Esophagus muscularis mucosa (tissue), 4 donors: ENCODE data around the gene PCP4. TPM values are rescaled to one million over a fixed set of nuclear protein-coding genes. Genes with fewer than 3 reads are reported as not detected.

ENCODE experiments used
- DNase-seq: peaks from one replicate; pipeline ENCODE4 v3.0.0-alpha.2; 2017; ENCODE audit errors: extremely low spot score
- H3K27ac ChIP-seq, 4 donors: fragments of 200-600 bp; sonication (generic); replicated peaks in 1 of 4; 1 replicate in 3 of 4; 2 replicates in 1 of 4; pipeline ENCODE4 v1.5.1; 2016 to 2019; ENCODE audit warnings: mild to moderate bottlenecking in 1 of 4
- H3K27me3 ChIP-seq, 4 donors: fragments of 200-600 bp; sonication (generic); one replicate each; pipeline versions ENCODE4 v1.5.1 to v1.6.0; 2016 to 2019
- H3K36me3 ChIP-seq, 4 donors: fragments of 200-600 bp; sonication (generic); one replicate each; pipeline ENCODE4 v1.5.1; 2016 to 2019
- H3K4me1 ChIP-seq, 4 donors: fragments of 200-600 bp; sonication (generic); one replicate each; pipeline ENCODE4 v1.5.1; 2016 to 2019
- H3K4me3 ChIP-seq, 4 donors: fragments of 200-600 bp; sonication (generic); 1 replicate in 2 of 4; 2 replicates in 2 of 4; pipeline ENCODE4 v1.5.1; 2016 to 2019; ENCODE audit warnings: mild to moderate bottlenecking in 4 of 4, moderate library complexity in 1 of 4
- H3K9me3 ChIP-seq, 4 donors: fragments of 200-600 bp; sonication (generic); 1 replicate in 3 of 4; 2 replicates in 1 of 4; pipeline ENCODE4 v1.5.1; 2016 to 2019
- EP300 ChIP-seq: sonication (generic); formaldehyde crosslinking; IDR thresholded peaks from one replicate; pipeline ENCODE4 v1.6.1; 2017; ENCODE audit warnings: antibody characterized with exemption
- POLR2A ChIP-seq: fragments of 450-650 bp; IDR thresholded peaks from one replicate; pipeline ENCODE4 v1.6.1; 2017; ENCODE audit warnings: antibody characterized with exemption, moderate library complexity, mild to moderate bottlenecking, low read depth
- POLR2AphosphoS5 ChIP-seq, 2 donors: sonication (generic); formaldehyde crosslinking; IDR thresholded peaks; one replicate each; pipeline ENCODE4 v1.6.1; 2017; ENCODE audit warnings: antibody characterized with exemption in 2 of 2
- WGBS: methylation state at CpG from one replicate; pipeline ENCODE4 v1.1.5; 2018; 5-methylcytosine and 5-hydroxymethylcytosine counted together
- intact Hi-C: fragments of 100-400 bp; cut with DNase I; formaldehyde crosslinking; loops from one replicate; pipeline ENCODE4 v1.15.1; 2023
- total RNA-seq, 4 donors: library from RNA; depleted of rRNA; stranded (reverse); fragments of >200 nt; gene quantifications; one replicate each; pipeline versions ENCODE4 v1.1.0 to v1.2.1, GENCODE V29; 2016
- TF ChIP-seq, protein P1 (sequence below), 3 experiments: fragments of 200-600 bp in 2 of 3; fragments of 450-650 bp in 1 of 3; sonication (generic) in 2 of 3; IDR thresholded peaks; one replicate each; pipeline ENCODE4 v1.5.1; 2017 to 2019; ENCODE audit warnings: antibody characterized with exemption in 3 of 3, mild to moderate bottlenecking in 2 of 3, moderate library complexity in 1 of 3

PCP4 gene
- total RNA-seq, 4 donors from 2014 or later, result 82.0 to 172 (median 125) TPM

DNA sequence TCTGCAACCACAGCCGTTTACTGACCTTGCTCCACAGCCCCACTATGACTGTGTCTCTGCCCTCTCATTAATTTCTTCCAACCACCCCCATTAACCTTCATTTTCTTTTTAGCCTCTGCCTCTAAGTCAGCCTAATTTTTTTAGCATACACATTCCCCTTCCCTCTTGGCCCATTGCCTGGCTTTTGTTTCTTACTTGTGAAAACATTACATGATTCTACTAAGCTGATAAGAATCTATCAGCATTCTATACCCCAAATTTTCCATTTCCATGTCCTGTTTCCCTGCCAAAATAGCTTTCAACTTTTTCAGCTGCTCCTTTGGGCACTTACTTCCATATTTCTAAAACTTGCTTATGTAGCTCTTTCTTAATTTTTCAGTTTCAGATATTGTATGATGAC, 79.8 kb downstream of the PCP4 start:
- WGBS, result 69% methylated on average over 1 of the region's 1 CpG
- DNase-seq, result no peak
- Histone ChIP-seq H3K4me1 (peaks cover 0 to 18% (median 1%) of the 10 kb centered on the region in 4 donors), H3K36me3 (no peaks in the 10 kb centered on the region), H3K27ac (no peak overlapping the region), H3K9me3 (peaks cover 0 to 3% (median 0%) of the 10 kb centered on the region in 4 donors), H3K4me3 (no peak overlapping the region), H3K27me3 (no peaks in the 10 kb centered on the region)
- no peak for TF ChIP-seq POLR2A
- TF ChIP-seq EP300, result no peak
- TF ChIP-seq POLR2AphosphoS5 (IDR thresholded peaks at IDR 0.05), result no peak
- TF ChIP-seq, protein P1, sequence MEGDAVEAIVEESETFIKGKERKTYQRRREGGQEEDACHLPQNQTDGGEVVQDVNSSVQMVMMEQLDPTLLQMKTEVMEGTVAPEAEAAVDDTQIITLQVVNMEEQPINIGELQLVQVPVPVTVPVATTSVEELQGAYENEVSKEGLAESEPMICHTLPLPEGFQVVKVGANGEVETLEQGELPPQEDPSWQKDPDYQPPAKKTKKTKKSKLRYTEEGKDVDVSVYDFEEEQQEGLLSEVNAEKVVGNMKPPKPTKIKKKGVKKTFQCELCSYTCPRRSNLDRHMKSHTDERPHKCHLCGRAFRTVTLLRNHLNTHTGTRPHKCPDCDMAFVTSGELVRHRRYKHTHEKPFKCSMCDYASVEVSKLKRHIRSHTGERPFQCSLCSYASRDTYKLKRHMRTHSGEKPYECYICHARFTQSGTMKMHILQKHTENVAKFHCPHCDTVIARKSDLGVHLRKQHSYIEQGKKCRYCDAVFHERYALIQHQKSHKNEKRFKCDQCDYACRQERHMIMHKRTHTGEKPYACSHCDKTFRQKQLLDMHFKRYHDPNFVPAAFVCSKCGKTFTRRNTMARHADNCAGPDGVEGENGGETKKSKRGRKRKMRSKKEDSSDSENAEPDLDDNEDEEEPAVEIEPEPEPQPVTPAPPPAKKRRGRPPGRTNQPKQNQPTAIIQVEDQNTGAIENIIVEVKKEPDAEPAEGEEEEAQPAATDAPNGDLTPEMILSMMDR (IDR thresholded peaks at IDR 0.05), result no peak
- intact Hi-C loops, result no loop called here

DNA sequence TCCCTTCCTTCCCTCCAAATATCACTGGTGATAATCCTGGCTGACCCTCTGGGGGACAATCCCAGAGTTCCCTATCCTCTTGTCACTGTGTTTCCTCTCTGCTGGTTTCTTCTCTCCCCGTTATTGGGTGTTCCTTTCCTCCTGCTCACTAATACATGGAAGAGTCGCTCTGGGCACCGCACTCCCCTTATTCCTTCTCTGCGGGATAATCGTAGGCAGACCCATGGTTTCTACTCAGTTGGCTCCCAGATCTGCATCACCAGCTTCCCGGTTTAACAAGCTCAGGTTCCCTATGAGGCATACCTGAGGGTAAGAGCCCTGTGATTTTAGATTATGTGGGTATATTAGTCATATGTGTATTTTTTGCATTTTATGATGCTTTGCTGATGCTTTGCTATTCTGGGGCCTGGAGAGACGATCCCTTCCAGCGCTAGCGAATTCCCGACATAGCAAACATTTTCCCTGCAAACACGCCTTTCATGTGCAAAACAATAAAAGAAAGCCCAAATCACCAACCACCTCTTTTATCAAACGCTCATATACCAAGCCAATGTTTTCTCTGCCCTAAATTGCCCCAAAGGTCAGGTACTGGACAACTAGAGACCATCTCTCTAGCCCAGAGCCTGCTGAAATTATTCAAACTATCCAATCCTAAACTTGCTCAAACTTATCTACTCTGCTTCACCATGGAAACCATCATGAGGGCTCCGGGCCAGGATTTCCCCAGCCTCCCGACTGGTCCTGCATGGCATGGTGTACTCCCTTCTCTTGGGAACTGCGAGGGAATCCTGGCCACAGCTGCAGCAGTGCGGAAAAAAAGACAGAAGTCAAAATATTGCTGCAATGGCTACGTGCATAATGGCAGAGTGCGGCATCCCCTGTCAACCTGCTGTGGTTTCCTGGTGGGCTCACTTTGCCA, 84.2 kb downstream of the PCP4 start:
- no peaks in the 10 kb centered on the region for H3K9me3 ChIP-seq
- peaks cover 0 to 39% (median 18%) of the 10 kb centered on the region in 4 donors for H3K4me1 ChIP-seq
- intact Hi-C loops, result loop anchor here (10.0 kb wide), 1 partner anchor 93 kb away; no protein-coding TSS in a partner anchor
- H3K4me3 ChIP-seq, result no peak overlapping the region
- H3K36me3 ChIP-seq, result no peaks in the 10 kb centered on the region
- TF ChIP-seq POLR2A (no peak), POLR2AphosphoS5 (IDR thresholded peaks at IDR 0.05) (no peak), EP300 (no peak)
- TF ChIP-seq, protein P1 (IDR thresholded peaks at IDR 0.05), result no peak
- DNase-seq, result no peak
- 78% methylated on average over 17 of the region's 18 CpGs for WGBS
- H3K27me3 ChIP-seq, result no peaks in the 10 kb centered on the region
- peak overlapping the region in 2 of 4 donors; percentile 1 to 44 for H3K27ac ChIP-seq

DNA sequence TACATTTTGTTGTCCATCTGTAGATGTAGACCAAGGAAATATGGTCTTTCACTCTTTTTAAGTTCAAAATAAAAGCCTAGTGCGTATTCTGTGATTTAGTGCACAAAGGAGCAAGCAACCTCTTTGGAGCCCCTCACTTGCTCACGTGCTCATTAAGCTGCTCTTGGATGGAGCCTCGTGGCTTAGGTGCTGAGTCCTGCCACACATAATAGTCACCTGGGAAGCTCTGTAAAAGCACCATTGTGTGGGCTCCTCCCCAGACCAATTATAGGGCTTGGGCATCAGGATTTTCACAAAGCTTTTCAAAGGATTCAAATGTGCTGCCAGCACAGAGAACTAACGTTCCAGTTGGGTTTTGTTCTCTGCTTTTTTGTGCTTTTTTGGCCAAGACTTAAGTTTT, 85.0 kb downstream of the PCP4 start:
- Histone ChIP-seq H3K4me1 (peaks cover 0 to 43% (median 24%) of the 10 kb centered on the region in 4 donors), H3K27me3 (no peaks in the 10 kb centered on the region), H3K27ac (peak overlapping the region in 1 of 4 donors; percentile 2), H3K4me3 (no peak overlapping the region), H3K9me3 (no peaks in the 10 kb centered on the region), H3K36me3 (no peaks in the 10 kb centered on the region)
- intact Hi-C loops, result loop anchor here (10.0 kb wide), 1 partner anchor 93 kb away; no protein-coding TSS in a partner anchor
- WGBS, result 68% methylated on average over 4 of the region's 4 CpGs
- no peak for DNase-seq
- TF ChIP-seq POLR2A, result no peak
- TF ChIP-seq, protein P1 (IDR thresholded peaks at IDR 0.05), result no peak
- TF ChIP-seq EP300, result no peak
- TF ChIP-seq POLR2AphosphoS5 (IDR thresholded peaks at IDR 0.05), result no peak

DNA sequence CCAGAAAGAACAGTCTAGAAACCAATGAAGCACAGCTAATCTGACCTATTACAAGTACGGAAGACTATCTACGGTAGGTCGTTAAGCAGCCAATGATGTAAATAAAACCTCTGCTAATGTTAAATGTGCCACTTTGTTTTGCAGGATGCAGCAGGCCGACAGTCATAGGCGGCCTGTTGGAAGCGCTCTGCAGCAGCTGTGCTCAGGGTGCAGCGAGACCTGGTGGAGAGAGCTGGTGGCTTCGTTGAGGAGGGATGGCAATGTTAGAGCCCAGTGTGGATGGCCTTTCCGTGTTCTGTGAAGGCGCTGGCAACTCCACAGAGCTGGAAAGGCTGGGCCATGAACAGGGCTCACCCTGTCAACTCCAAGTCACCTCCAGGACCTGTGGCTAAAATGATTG, 87.3 kb downstream of the PCP4 start:
- WGBS, result 96% methylated on average over 10 of the region's 10 CpGs
- Histone ChIP-seq H3K27me3 (no peaks in the 10 kb centered on the region), H3K9me3 (no peaks in the 10 kb centered on the region), H3K4me1 (peaks cover 0 to 54% (median 41%) of the 10 kb centered on the region in 4 donors), H3K36me3 (no peaks in the 10 kb centered on the region), H3K27ac (no peak overlapping the region), H3K4me3 (no peak overlapping the region)
- intact Hi-C loops, result loop anchor here (10.0 kb wide), 1 partner anchor 90 kb away; no protein-coding TSS in a partner anchor
- TF ChIP-seq POLR2A (no peak), EP300 (no peak), POLR2AphosphoS5 (IDR thresholded peaks at IDR 0.05) (no peak)
- TF ChIP-seq, protein P1 (IDR thresholded peaks at IDR 0.05), result no peak
- DNase-seq, result no peak
